C4-2B (cell line): ENCODE results near the gene TBX2.

Source experiments
- H3K27ac ChIP-seq: fragments of 450-650 bp; 2 replicates; pipeline ENCODE4 v1.5.1; 2017
- CTCF ChIP-seq: fragments of 450-650 bp; conservative IDR thresholded peaks from 2 replicates; pipeline ENCODE4 v1.5.1; 2017; ENCODE audit warnings: mild to moderate bottlenecking
- ZFX ChIP-seq: fragments of 450-650 bp; IDR thresholded peaks from 2 replicates; pipeline ENCODE4 v1.6.1; 2017

TBX2 gene

GRCh38 chr17:61447358-61447757, 47.7 kb downstream of the TBX2 start:
- TF ChIP-seq CTCF (no peak), ZFX (no peak)
- H3K27ac ChIP-seq = no peak overlapping the region

- H3K27ac ChIP-seq = no peak overlapping the region
- TF ChIP-seq CTCF (no peak), ZFX (no peak)
Measured at GRCh38 chr17:61448042-61448441, 48.4 kb downstream of the TBX2 start.

GRCh38 chr17:61449140-61449539, 49.5 kb downstream of the TBX2 start:
- H3K27ac ChIP-seq = peak overlapping the region; percentile 54

- no peak for TF ChIP-seq CTCF
- TF ChIP-seq ZFX = no peak
- peak overlapping the region; percentile 84 for H3K27ac ChIP-seq
Measured at GRCh38 chr17:61449707-61450640, 50.3 kb downstream of the TBX2 start.

GRCh38 chr17:61450641-61451537, 51.2 kb downstream of the TBX2 start:
- peak overlapping the region; percentile 84 for H3K27ac ChIP-seq
- TF ChIP-seq ZFX (peak; percentile 39; the same call in 1 of the 2 replicates), CTCF (no peak)

GRCh38 chr17:61451538-61452300, 52.1 kb downstream of the TBX2 start:
- TF ChIP-seq CTCF = no peak
- TF ChIP-seq ZFX = peak; percentile 48; the same call in 1 of the 2 replicates
- H3K27ac ChIP-seq = peak overlapping the region; percentile 84
